ENCODE data around the gene NGLY1. TPM values are rescaled to one million over a fixed set of nuclear protein-coding genes. Genes with fewer than 3 reads are reported as not detected.

NGLY1 gene
- total RNA-seq, 1 experiment from 2014 or later: 29.4 TPM

- ATAC-seq: no peak
- no peak for DNase-seq (ENCODE audit: low read depth, low spot score)
- Histone ChIP-seq H3K9me2 (ENCODE audit: insufficient read depth) (no peaks in the 10 kb centered on the region), H2AFZ (ENCODE audit: low read depth, low read length, poor library complexity, severe bottlenecking) (no peak overlapping the region), H3K9me3 (ENCODE audit: control insufficient read depth in 1 of 2, insufficient read depth in 1 of 2, low read depth in 1 of 2, low read length in 2 of 2) (no peaks in the 10 kb centered on the region), H4K20me1 (ENCODE audit: insufficient read depth) (no peaks in the 10 kb centered on the region), H3K4me1 (ENCODE audit: control insufficient read depth in 1 of 2, insufficient read depth in 2 of 2, low read length in 2 of 2) (no peaks in the 10 kb centered on the region), H3K4me2 (ENCODE audit: low read length) (no peak overlapping the region), H3K36me3 (ENCODE audit: control insufficient read depth in 1 of 2, insufficient read depth in 2 of 2, low read length in 2 of 2) (no peaks in the 10 kb centered on the region), H3K4me3 (replicated peaks in 1 of 2; ENCODE audit: low read depth in 1 of 2, low read length in 2 of 2) (no peak overlapping the region), H3K79me2 (ENCODE audit: insufficient read depth, low read length) (no peaks in the 10 kb centered on the region), H3K27me3 (ENCODE audit: insufficient read depth, low read length) (peaks cover 2% of the 10 kb centered on the region), H3K27ac (ENCODE audit: low read depth, low read length) (no peak overlapping the region), H3K9ac (ENCODE audit: low read length) (no peak overlapping the region)
- TF ChIP-seq POLR2AphosphoS5 (IDR thresholded peaks at IDR 0.05; ENCODE audit: low read depth, low read length): no peak
- TF ChIP-seq CEBPB (IDR thresholded peaks at IDR 0.05; ENCODE audit: low read depth): no peak
- no peak for TF ChIP-seq REST (IDR thresholded peaks at IDR 0.05; ENCODE audit: low read depth)
- no peak for TF ChIP-seq EZH2 (IDR thresholded peaks at IDR 0.05)
- TF ChIP-seq POLR2A (IDR thresholded peaks at IDR 0.05; ENCODE audit: borderline replicate concordance, extremely low read depth, insufficient read depth, insufficient read length): no peak
- no peak for TF ChIP-seq EGR1 (IDR thresholded peaks at IDR 0.05; ENCODE audit: low read depth)
- TF ChIP-seq SIN3A (IDR thresholded peaks at IDR 0.05; ENCODE audit: low read depth): no peak
- no peak for TF ChIP-seq FOSL1 (IDR thresholded peaks at IDR 0.05; ENCODE audit: low read depth)
- no peak for TF ChIP-seq CTCF (IDR thresholded peaks at IDR 0.05 in 2 of 3, conservative IDR thresholded peaks at IDR 0.05 in 1 of 3; ENCODE audit: borderline replicate concordance in 1 of 3, insufficient read depth in 1 of 3, low read depth in 2 of 3, low read length in 2 of 3)
- TF ChIP-seq EZH2phosphoT487 (IDR thresholded peaks at IDR 0.05; ENCODE audit: borderline replicate concordance): no peak
- no peak for TF ChIP-seq JUND (IDR thresholded peaks at IDR 0.05)
- TF ChIP-seq ELF1 (IDR thresholded peaks at IDR 0.05; ENCODE audit: borderline replicate concordance, low read depth): no peak
- no peak for TF ChIP-seq ZFX (IDR thresholded peaks at IDR 0.05)
- ChIA-PET CTCF (no interaction called here), RAD21 (ENCODE audit: low non-redundant PET in 1 of 2, low total read pairs in 2 of 2, uncharacterized antibody in 2 of 2, unreplicated experiment in 2 of 2) (no interaction called here), POLR2A (no interaction called here)
- intact Hi-C loops (cut with micrococcal nuclease): no loop called here
- no TSS peak for BruUV-seq (replicated peaks)
These were observed 69.8 kb downstream of the NGLY1 start for GRCh38 chr3:25713341-25713985.
